A549 (cell line): Measurements from ENCODE around the gene PUM1. TPM values are rescaled to one million over a fixed set of nuclear protein-coding genes. Genes with fewer than 3 reads are reported as not detected.

ENCODE experiments used
- ATAC-seq, 2 experiments: fragments of 200-7000 bp in 1 of 2; fragments of >200 bp in 1 of 2; cut with Nextera tagmentation in 1 of 2; cut with Tn5 transposase in 1 of 2; 3 replicates each; pipeline versions ENCODE4 v1.8.0 to v1.9.1; 2018 to 2020; ENCODE audit warnings: mild to moderate bottlenecking in 1 of 2, moderate library complexity in 1 of 2
- CTCF ChIA-PET: fragments of 300-600 bp; sonication (Branson Sonifier 250); formaldehyde crosslinking; extraction: SDS; loops from one replicate; lab custom pipeline; 2021; ENCODE audit warnings: antibody characterized with exemption, inconsistent platforms; lab: Yijun Ruan, JAX
- POLR2A ChIA-PET: fragments of 350-600 bp; formaldehyde crosslinking; extraction: SDS; loops from one replicate; lab custom pipeline; 2021; ENCODE audit warnings: antibody characterized with exemption, inconsistent platforms; lab: Yijun Ruan, JAX
- DNase-seq, 2 experiments: peaks; one replicate each; pipeline versions ENCODE4 v3.0.0 to v3.0.0-alpha.2; 2011 to 2016; ENCODE audit warnings: low read depth in 1 of 2, low spot score in 1 of 2
- FAIRE-seq: peaks from 2 replicates; lab custom pipeline; 2011; peaks lifted over from hg19 to GRCh38; lab: Jason Lieb, UNC
- H3K27ac ChIP-seq, 2 experiments: fragments of >200 bp; sonication (Bioruptor Twin); formaldehyde crosslinking; 3 replicates each; pipeline ENCODE4 v1.5.1; 2016 to 2017
- H3K4me1 ChIP-seq: fragments of >200 bp; sonication (Bioruptor Twin); formaldehyde crosslinking; 3 replicates; pipeline ENCODE4 v1.6.1; 2016
- H3K4me2 ChIP-seq: fragments of >200 bp; sonication (Bioruptor Twin); formaldehyde crosslinking; 3 replicates; pipeline ENCODE4 v1.6.1; 2016
- H3K4me3 ChIP-seq: fragments of >200 bp; sonication (Bioruptor Twin); formaldehyde crosslinking; 3 replicates; pipeline ENCODE4 v1.5.1; 2016
- H3K9me3 ChIP-seq: fragments of >200 bp; sonication (Bioruptor Twin); formaldehyde crosslinking; 3 replicates; pipeline ENCODE4 v1.6.1; 2016
- CBX2 ChIP-seq: fragments of 200-600 bp; sonication (generic); IDR thresholded peaks from 2 replicates; pipeline ENCODE4 v1.6.1; 2016; ENCODE audit warnings: low read depth, mild to moderate bottlenecking, borderline replicate concordance
- EHF ChIP-seq: fragments of 250-450 bp; sonication (Bioruptor Pico); IDR thresholded peaks from 2 replicates; pipeline ENCODE4 v1.5.0; 2020; ENCODE audit warnings: mild to moderate bottlenecking
- EHMT2 ChIP-seq: fragments of 200-600 bp; sonication (generic); IDR thresholded peaks from 2 replicates; pipeline ENCODE4 v1.6.1; 2016; ENCODE audit warnings: antibody characterized with exemption, low read depth, mild to moderate bottlenecking, moderate library complexity
- ESRRA ChIP-seq: fragments of 150-350 bp; IDR thresholded peaks from 2 replicates; pipeline ENCODE4 v1.6.1; 2014; ENCODE audit warnings: mild to moderate bottlenecking, low read length, borderline replicate concordance
- FOSL2 ChIP-seq, 2 experiments: fragments of 450-650 bp in 1 of 2; fragments of >200 bp in 1 of 2; sonication (Bioruptor Twin) in 1 of 2; formaldehyde crosslinking; IDR thresholded peaks; 2 replicates each; pipeline versions ENCODE4 v1.5.0 to v1.6.1; 2016 to 2020; ENCODE audit warnings: mild to moderate bottlenecking in 1 of 2, moderate library complexity in 1 of 2
- FOXS1 ChIP-seq: fragments of 250-450 bp; sonication (Bioruptor Pico); IDR thresholded peaks from 2 replicates; pipeline ENCODE4 v1.5.0; 2020; ENCODE audit warnings: mild to moderate bottlenecking, moderate library complexity
- GATA3 ChIP-seq: IDR thresholded peaks from 2 replicates; pipeline ENCODE4 v1.6.1; 2012; ENCODE audit warnings: borderline replicate concordance
- HES2 ChIP-seq: fragments of >200 bp; sonication (Bioruptor Twin); formaldehyde crosslinking; IDR thresholded peaks from 2 replicates; pipeline ENCODE4 v1.6.1; 2016
- HOXA7 ChIP-seq: fragments of 250-450 bp; sonication (Bioruptor Pico); IDR thresholded peaks from 2 replicates; pipeline ENCODE4 v1.5.0; 2020; ENCODE audit warnings: mild to moderate bottlenecking, moderate library complexity
- HOXB5 ChIP-seq: fragments of 250-450 bp; sonication (Bioruptor Pico); IDR thresholded peaks from 2 replicates; pipeline ENCODE4 v1.5.0; 2020; ENCODE audit warnings: mild to moderate bottlenecking, moderate library complexity
- KDM1A ChIP-seq: fragments of 200-600 bp; sonication (generic); IDR thresholded peaks from 2 replicates; pipeline ENCODE4 v1.6.1; 2016; ENCODE audit warnings: low read depth, mild to moderate bottlenecking
- MAX ChIP-seq: IDR thresholded peaks from 2 replicates; pipeline ENCODE4 v1.6.1; 2012
- MYC ChIP-seq: IDR thresholded peaks from 2 replicates; pipeline ENCODE4 v1.6.1; 2012; ENCODE audit warnings: mild to moderate bottlenecking, inconsistent platforms, low read length, improper control_type of control experiment, borderline replicate concordance
- NR3C1 ChIP-seq: fragments of >200 bp; sonication (Bioruptor Twin); formaldehyde crosslinking; IDR thresholded peaks from 3 replicates; pipeline ENCODE4 v1.6.1; 2017
- PBX3 ChIP-seq: IDR thresholded peaks from 2 replicates; pipeline ENCODE4 v1.6.1; 2012
- POLR2A ChIP-seq: IDR thresholded peaks from 2 replicates; pipeline ENCODE4 v1.6.1; 2012; ENCODE audit warnings: mild to moderate bottlenecking, low read length
- POLR2AphosphoS2 ChIP-seq: conservative IDR thresholded peaks from 2 replicates; pipeline ENCODE4 v1.6.1; 2012; ENCODE audit warnings: low read length, improper control_type of control experiment, inconsistent platforms
- RARB ChIP-seq: fragments of 250-450 bp; sonication (Bioruptor Pico); IDR thresholded peaks from 2 replicates; pipeline ENCODE4 v1.8.0; 2021; ENCODE audit warnings: mild to moderate bottlenecking, moderate library complexity
- RCOR1 ChIP-seq: fragments of 150-350 bp; IDR thresholded peaks from 2 replicates; pipeline ENCODE4 v1.6.1; 2014; ENCODE audit warnings: antibody characterized with exemption, low read length, low read depth
- REST ChIP-seq: fragments of 200-600 bp; sonication (generic); IDR thresholded peaks from 2 replicates; pipeline ENCODE4 v1.6.1; 2016; ENCODE audit warnings: antibody characterized with exemption, mild to moderate bottlenecking, moderate library complexity
- RNF2 ChIP-seq: fragments of 200-600 bp; sonication (generic); IDR thresholded peaks from 2 replicates; pipeline ENCODE4 v1.6.1; 2016; ENCODE audit warnings: low read depth, mild to moderate bottlenecking, antibody characterized with exemption, moderate library complexity, borderline replicate concordance
- SREBF2 ChIP-seq: fragments of 450-650 bp; IDR thresholded peaks from 2 replicates; pipeline ENCODE4 v1.6.1; 2014; ENCODE audit warnings: mild to moderate bottlenecking, moderate library complexity
- ZSCAN20 ChIP-seq: fragments of 250-450 bp; sonication (Bioruptor Pico); IDR thresholded peaks from 2 replicates; pipeline ENCODE4 v1.8.0; 2022; ENCODE audit warnings: mild to moderate bottlenecking, moderate library complexity
- WGBS: methylation state at CpG from one replicate; pipeline ENCODE4 v1.1.6; 2017; ENCODE audit errors: missing lambda C conversion rate; 5-methylcytosine and 5-hydroxymethylcytosine counted together
- polyA plus RNA-seq, 4 experiments: library from polyadenylated mRNA; depleted of rRNA in 3 of 4; stranded (reverse); fragments of >200 nt; fragmentation: RNase III in 1 of 4; extraction: RNeasy Plus Mini Kit Qiagen cat#74134 plus additional on column Dnase treatment in 1 of 4; gene quantifications; 2 replicates in 3 of 4; 3 replicates in 1 of 4; pipeline ENCODE4 v1.2.3, GENCODE V29; 2011 to 2017

The PUM1 gene
- polyA plus RNA-seq, 2 of the 4 experiments (the other 2 are of a cell fraction), result 30.2 to 55.3 TPM

- H3K27ac ChIP-seq, result no peak overlapping the region
- H3K9me3 ChIP-seq, result no peaks in the 10 kb centered on the region
- FAIRE-seq (no peak), ATAC-seq (no peak), DNase-seq (no peak)
- no peak overlapping the region for H3K4me3 ChIP-seq
- H3K4me2 ChIP-seq, result no peak overlapping the region
- POLR2A ChIA-PET, result interaction anchor here (0.6 kb wide), 1 partner anchor 18 kb away, joined by 3 read pairs; no protein-coding TSS in a partner anchor
- peaks cover 13% of the 10 kb centered on the region for H3K4me1 ChIP-seq
- CTCF ChIA-PET, result interaction anchor here (1.4 kb wide), 1 partner anchor 10 kb away, joined by 4 read pairs; no protein-coding TSS in a partner anchor
- TF ChIP-seq EHF (CRISPR knock-in tag) (no peak), RNF2 (no peak), RCOR1 (no peak), POLR2A (no peak), NR3C1 (no peak), FOXS1 (CRISPR knock-in tag) (no peak), EHMT2 (no peak), HOXA7 (no peak), GATA3 (no peak), FOSL2 (IDR thresholded peaks at IDR 0.05) (no peak), FOSL2 (CRISPR knock-in tag; IDR thresholded peaks at IDR 0.05) (no peak), CBX2 (no peak)
- TF ChIP-seq, all 56 proteins: peak for 0
Observed at GRCh38 chr1:31004231-31004621, 61.3 kb downstream of the PUM1 start.

- ChIA-PET CTCF (interaction anchor here (0.6 to 1.6 kb wide), 3 partner anchors 10 to 259 kb away, joined by 3 to 4 read pairs (median 4); no protein-coding TSS in a partner anchor), POLR2A (interaction anchor here (0.6 kb wide), 1 partner anchor 19 kb away, joined by 3 read pairs; no protein-coding TSS in a partner anchor)
- Histone ChIP-seq H3K4me1 (peaks cover 17% of the 10 kb centered on the region), H3K27ac (no peak overlapping the region), H3K4me2 (no peak overlapping the region), H3K9me3 (no peaks in the 10 kb centered on the region), H3K4me3 (no peak overlapping the region)
- WGBS, result 89% methylated on average over 6 of the region's 6 CpGs
- DNase-seq (no peak), FAIRE-seq (no peak), ATAC-seq (no peak)
- no peak for TF ChIP-seq MAX
- TF ChIP-seq HOXB5 (CRISPR knock-in tag), result no peak
- no peak for TF ChIP-seq POLR2AphosphoS2
- no peak for TF ChIP-seq EHF (CRISPR knock-in tag)
Observed at GRCh38 chr1:31003613-31004230, 61.8 kb downstream of the PUM1 start.

GRCh38 chr1:31000301-31000700 is 65.2 kb downstream of the PUM1 start:
- Histone ChIP-seq H3K4me2 (no peak overlapping the region), H3K4me1 (peaks cover 3% of the 10 kb centered on the region; the same call in 1 of the 3 replicates), H3K4me3 (no peak overlapping the region), H3K27ac (no peak overlapping the region), H3K9me3 (no peaks in the 10 kb centered on the region)
- ChIA-PET CTCF (interaction anchor here (0.6 to 1.3 kb wide), 3 partner anchors 10 to 1109 kb away, joined by 3 read pairs; no protein-coding TSS in a partner anchor), POLR2A (no interaction called here)
- FAIRE-seq (no peak), DNase-seq (no peak), ATAC-seq (no peak)
- WGBS, result 95% methylated on average over 2 of the region's 2 CpGs
- TF ChIP-seq PBX3, result no peak
- TF ChIP-seq MYC, result no peak
- TF ChIP-seq KDM1A, result no peak
- no peak for TF ChIP-seq ESRRA
- TF ChIP-seq RCOR1, result no peak
- no peak for TF ChIP-seq MAX
- TF ChIP-seq HES2, result no peak
- no peak for TF ChIP-seq POLR2AphosphoS2
- no peak for TF ChIP-seq SREBF2
- TF ChIP-seq RARB (CRISPR knock-in tag), result no peak
- TF ChIP-seq ZSCAN20 (CRISPR knock-in tag), result no peak
- TF ChIP-seq EHF (CRISPR knock-in tag), result no peak
- TF ChIP-seq REST, result no peak
